ENCODE results near the gene CXCR4.
A peak's percentile ranks its signal among the peaks of the same experiment; 100 is the strongest.

The CXCR4 gene

GRCh38 chr2:136130511-136130910, 12.6 kb upstream of the CXCR4 start:
- Histone ChIP-seq H3K9me3 (ENCODE audit: insufficient read depth, low read depth, low read length) (no peaks in the 10 kb centered on the region), H3K4me2 (ENCODE audit: low read depth, low read length, poor library complexity, severe bottlenecking) (no peak overlapping the region), H3F3A (ENCODE audit: low read depth) (peaks cover 4% of the 10 kb centered on the region), H3K4me1 (ENCODE audit: insufficient read depth, low read length, poor library complexity, severe bottlenecking) (peaks cover 90% of the 10 kb centered on the region), H3K36me3 (ENCODE audit: insufficient read depth, low read length) (no peaks in the 10 kb centered on the region), H3K79me2 (ENCODE audit: insufficient read depth, low read length) (no peaks in the 10 kb centered on the region), H4K20me1 (ENCODE audit: insufficient read depth, low read length, poor library complexity, severe bottlenecking) (no peaks in the 10 kb centered on the region), H3K4me3 (ENCODE audit: low read length, poor library complexity, severe bottlenecking) (no peak overlapping the region), H3K9ac (ENCODE audit: low read depth, low read length, poor library complexity, severe bottlenecking) (no peak overlapping the region), H2AFZ (ENCODE audit: low read length) (0 out of 2 replicates have a peak overlapping the region, but pooled peaks have one; percentile 7), H3K9me2 (replicated peaks; ENCODE audit: low read depth, low read length) (no peaks in the 10 kb centered on the region), H3K27me3 (ENCODE audit: insufficient read depth, low read length, poor library complexity, severe bottlenecking) (no peaks in the 10 kb centered on the region)
- TF ChIP-seq EZH2phosphoT487 (IDR thresholded peaks at IDR 0.05; ENCODE audit: borderline replicate concordance): no peak
- TF ChIP-seq CTCF (conservative IDR thresholded peaks at IDR 0.05; ENCODE audit: low read length): no peak

GRCh38 chr2:136130045-136130444, 12.1 kb upstream of the CXCR4 start:
- no peaks in the 10 kb centered on the region for H3K9me3 ChIP-seq (ENCODE audit: insufficient read depth, low read depth, low read length)
- H3K27me3 ChIP-seq (ENCODE audit: insufficient read depth, low read length, poor library complexity, severe bottlenecking): no peaks in the 10 kb centered on the region
- H3K79me2 ChIP-seq (ENCODE audit: insufficient read depth, low read length): no peaks in the 10 kb centered on the region
- no peaks in the 10 kb centered on the region for H4K20me1 ChIP-seq (ENCODE audit: insufficient read depth, low read length, poor library complexity, severe bottlenecking)
- H3K9ac ChIP-seq (ENCODE audit: low read depth, low read length, poor library complexity, severe bottlenecking): peak overlapping the region; percentile 33
- TF ChIP-seq CTCF (conservative IDR thresholded peaks at IDR 0.05; ENCODE audit: low read length) (no peak), EZH2phosphoT487 (IDR thresholded peaks at IDR 0.05; ENCODE audit: borderline replicate concordance) (no peak)
- peak overlapping the region; percentile 22 for H3K4me2 ChIP-seq (ENCODE audit: low read depth, low read length, poor library complexity, severe bottlenecking)
- H3K4me1 ChIP-seq (ENCODE audit: insufficient read depth, low read length, poor library complexity, severe bottlenecking): peaks cover 90% of the 10 kb centered on the region
- H2AFZ ChIP-seq (ENCODE audit: low read length): peak overlapping the region; percentile 9; the same call in 1 of the 2 replicates
- no peak overlapping the region for H3K4me3 ChIP-seq (ENCODE audit: low read length, poor library complexity, severe bottlenecking)
- H3K36me3 ChIP-seq (ENCODE audit: insufficient read depth, low read length): no peaks in the 10 kb centered on the region
- H3K9me2 ChIP-seq (replicated peaks; ENCODE audit: low read depth, low read length): no peaks in the 10 kb centered on the region
- no peaks in the 10 kb centered on the region; the same call in none of the 2 replicates for H3F3A ChIP-seq (ENCODE audit: low read depth)

GRCh38 chr2:136129601-136130000, 11.7 kb upstream of the CXCR4 start:
- no peaks in the 10 kb centered on the region for H3K79me2 ChIP-seq (ENCODE audit: insufficient read depth, low read length)
- H3K27me3 ChIP-seq (ENCODE audit: insufficient read depth, low read length, poor library complexity, severe bottlenecking): no peaks in the 10 kb centered on the region
- no peak overlapping the region for H3K4me3 ChIP-seq (ENCODE audit: low read length, poor library complexity, severe bottlenecking)
- H3K4me2 ChIP-seq (ENCODE audit: low read depth, low read length, poor library complexity, severe bottlenecking): peak overlapping the region; percentile 22
- H3F3A ChIP-seq (ENCODE audit: low read depth): no peaks in the 10 kb centered on the region; the same call in 1 of the 2 replicates
- peak overlapping the region; percentile 9; the same call in 1 of the 2 replicates for H2AFZ ChIP-seq (ENCODE audit: low read length)
- peaks cover 90% of the 10 kb centered on the region for H3K4me1 ChIP-seq (ENCODE audit: insufficient read depth, low read length, poor library complexity, severe bottlenecking)
- H3K36me3 ChIP-seq (ENCODE audit: insufficient read depth, low read length): no peaks in the 10 kb centered on the region
- H3K9me3 ChIP-seq (ENCODE audit: insufficient read depth, low read depth, low read length): no peaks in the 10 kb centered on the region
- no peaks in the 10 kb centered on the region for H3K9me2 ChIP-seq (replicated peaks; ENCODE audit: low read depth, low read length)
- TF ChIP-seq CTCF (conservative IDR thresholded peaks at IDR 0.05; ENCODE audit: low read length) (no peak), EZH2phosphoT487 (IDR thresholded peaks at IDR 0.05; ENCODE audit: borderline replicate concordance) (no peak)
- H3K9ac ChIP-seq (ENCODE audit: low read depth, low read length, poor library complexity, severe bottlenecking): peak overlapping the region; percentile 34
- H4K20me1 ChIP-seq (ENCODE audit: insufficient read depth, low read length, poor library complexity, severe bottlenecking): no peaks in the 10 kb centered on the region

Measured in Loucy (cell line).